Naive thymus-derived CD4-positive, alpha-beta T cell (primary cell): Measurements from ENCODE around the gene HLA-DQB1. TPM values are rescaled to one million over a fixed set of nuclear protein-coding genes. Genes with fewer than 3 reads are reported as not detected.
A peak's percentile ranks its signal among the peaks of the same experiment; 100 is the strongest.

Experiments
- ATAC-seq: fragments of 150-1000 bp; cut with Tn5 transposase; 2 replicates; pipeline ENCODE4 v1.10.0; 2021; ENCODE audit warnings: mild to moderate bottlenecking, moderate library complexity
- CTCF ChIA-PET: fragments of 350-600 bp; sonication (Branson Sonifier 250); formaldehyde crosslinking; loops from one replicate; lab custom pipeline; 2021; ENCODE audit warnings: antibody characterized with exemption; lab: Charles Lee
- POLR2A ChIA-PET: fragments of 350-600 bp; sonication (Branson Sonifier 250); formaldehyde crosslinking; loops from one replicate; lab custom pipeline; 2021; ENCODE audit warnings: antibody characterized with exemption, inconsistent platforms; lab: Charles Lee
- DNase-seq, 9 donors: peaks; one replicate each; pipeline versions ENCODE4 v3.0.0 to v3.0.0-alpha.2; 2020 to 2022; ENCODE audit warnings: mixed read lengths in 1 of 9
- H3K27ac ChIP-seq: one replicate; pipeline ENCODE4 v1.7.0; 2013; ENCODE audit warnings: mild to moderate bottlenecking, low read depth, low read length, moderate library complexity
- H3K27me3 ChIP-seq, 2 donors: one replicate each; pipeline ENCODE4 v1.7.0; 2013; ENCODE audit warnings: low read length in 2 of 2, mild to moderate bottlenecking in 2 of 2, moderate library complexity in 2 of 2; ENCODE audit not compliant: control insufficient read depth in 2 of 2, insufficient read depth in 2 of 2
- H3K36me3 ChIP-seq, 3 experiments: 1 replicate in 2 of 3; 2 replicates in 1 of 3; pipeline ENCODE4 v1.7.0; 2013; ENCODE audit warnings: low read length in 3 of 3, mild to moderate bottlenecking in 3 of 3, moderate library complexity in 1 of 3; ENCODE audit not compliant: insufficient read depth in 3 of 3, control insufficient read depth in 2 of 3
- H3K4me1 ChIP-seq, 2 donors: one replicate each; pipeline ENCODE4 v1.7.0; 2013; ENCODE audit warnings: low read length in 2 of 2, mild to moderate bottlenecking in 2 of 2, moderate library complexity in 1 of 2; ENCODE audit not compliant: control insufficient read depth in 2 of 2, insufficient read depth in 2 of 2
- H3K4me3 ChIP-seq: 2 replicates; pipeline ENCODE4 v1.7.0; 2013; ENCODE audit warnings: mild to moderate bottlenecking, low read length
- H3K9me3 ChIP-seq, 3 experiments: 1 replicate in 2 of 3; 2 replicates in 1 of 3; pipeline ENCODE4 v1.7.0; 2013; ENCODE audit warnings: low read length in 3 of 3; ENCODE audit not compliant: control insufficient read depth in 2 of 3
- H3K27ac Mint-ChIP-seq, 9 donors: one replicate each; pipeline ENCODE4 v1.8.0; 2020 to 2022; ENCODE audit warnings: mixed read lengths in 9 of 9, mild to moderate bottlenecking in 8 of 9, moderate library complexity in 5 of 9, inconsistent platforms in 2 of 9
- H3K27me3 Mint-ChIP-seq, 5 donors: one replicate each; pipeline ENCODE4 v1.8.0; 2021 to 2022; ENCODE audit warnings: mixed read lengths in 5 of 5, mild to moderate bottlenecking in 1 of 5
- H3K36me3 Mint-ChIP-seq, 5 donors: one replicate each; pipeline ENCODE4 v1.8.0; 2020 to 2022; ENCODE audit warnings: mixed read lengths in 5 of 5, mild to moderate bottlenecking in 3 of 5, inconsistent platforms in 1 of 5
- H3K4me1 Mint-ChIP-seq, 7 donors: one replicate each; pipeline ENCODE4 v1.8.0; 2020 to 2022; ENCODE audit warnings: mixed read lengths in 7 of 7, mild to moderate bottlenecking in 3 of 7, inconsistent platforms in 1 of 7
- H3K4me3 Mint-ChIP-seq, 10 donors: one replicate each; pipeline ENCODE4 v1.8.0; 2020 to 2022; ENCODE audit warnings: mild to moderate bottlenecking in 10 of 10, mixed read lengths in 10 of 10, moderate library complexity in 6 of 10, inconsistent platforms in 2 of 10
- H3K9me3 Mint-ChIP-seq, 11 donors: one replicate each; pipeline ENCODE4 v1.8.0; 2020 to 2022; ENCODE audit warnings: mixed read lengths in 11 of 11, mild to moderate bottlenecking in 4 of 11, inconsistent platforms in 1 of 11, moderate library complexity in 1 of 11
- intact Hi-C, 2 donors: fragments of 100-400 bp; cut with micrococcal nuclease; formaldehyde crosslinking; loops; one replicate each; pipeline ENCODE4 v1.15.1; 2023
- polyA plus RNA-seq, 2 donors: library from polyadenylated mRNA; unstranded; fragments of 300-500 nt; fragmentation: Illumina TruSeq; gene quantifications; one replicate each; pipeline ENCODE4 v1.2.3, GENCODE V29; 2021
- total RNA-seq, 6 experiments: library from RNA in 5 of 6; stranded (reverse) in 5 of 6; gene quantifications; 1 replicate in 5 of 6; 2 replicates in 1 of 6; pipeline ENCODE4 v1.2.3 and lab custom pipeline; 2021 to 2026

Gene HLA-DQB1
- total and polyA plus RNA-seq, 7 experiments from 2014 or later, result 1.2 to 38.9 (median 5.7) TPM

GRCh38 chr6:32697031-32697430, 30.6 kb upstream of the HLA-DQB1 start:
- Mint-ChIP-seq H3K4me1 (peaks cover under 1 to 12% (median 7%) of the 10 kb centered on the region in 7 donors), H3K36me3 (no peaks in the 10 kb centered on the region), H3K9me3 (peaks cover 0 to 6% (median 0%) of the 10 kb centered on the region in 11 donors), H3K4me3 (no peak overlapping the region), H3K27me3 (peaks cover 28 to 84% (median 38%) of the 10 kb centered on the region in 5 donors), H3K27ac (no peak overlapping the region)
- Histone ChIP-seq H3K4me3 (no peak overlapping the region), H3K4me1 (no peaks in the 10 kb centered on the region), H3K27ac (no peak overlapping the region), H3K36me3 (no peaks in the 10 kb centered on the region), H3K9me3 (no peaks in the 10 kb centered on the region), H3K27me3 (no peaks in the 10 kb centered on the region)
- POLR2A ChIA-PET, result no interaction called here
- ATAC-seq (no peak), DNase-seq (no peak)
- CTCF ChIA-PET, result interaction anchor here (1.0 kb wide), 1 partner anchor 75 kb away, joined by 3 read pairs; no protein-coding TSS in a partner anchor
- intact Hi-C loops, result no loop called here

DNA sequence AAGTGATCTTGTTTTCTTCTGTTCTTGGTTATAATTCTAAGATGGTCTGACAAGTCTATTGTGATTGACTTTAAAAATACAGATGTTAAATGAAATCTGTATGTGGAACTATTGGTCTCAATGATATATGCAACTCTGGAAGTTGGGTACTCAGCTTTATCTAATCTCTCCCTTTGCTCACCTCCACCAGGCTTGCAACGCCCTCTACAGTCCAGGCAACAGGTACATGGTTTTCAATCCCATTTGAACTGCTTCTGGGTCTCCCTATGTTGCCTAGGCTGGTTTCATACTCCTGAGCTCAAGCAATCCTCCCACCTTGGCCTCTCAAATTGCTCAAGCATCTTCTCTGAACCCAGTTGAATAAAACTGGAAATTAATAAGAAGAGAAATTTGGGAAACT, 25.6 kb upstream of the HLA-DQB1 start:
- Mint-ChIP-seq H3K36me3 (no peaks in the 10 kb centered on the region), H3K4me3 (no peak overlapping the region), H3K27me3 (peaks cover 3 to 58% (median 23%) of the 10 kb centered on the region in 5 donors), H3K4me1 (peaks cover 4 to 16% (median 7%) of the 10 kb centered on the region in 7 donors), H3K9me3 (peaks cover 0 to 6% (median 0%) of the 10 kb centered on the region in 11 donors), H3K27ac (no peak overlapping the region)
- CTCF ChIA-PET, result interaction anchor here (1.0 to 1.1 kb wide), 4 partner anchors 8 to 279 kb away, joined by 3 to 6 read pairs (median 4); no protein-coding TSS in a partner anchor
- H3K4me3 ChIP-seq, result no peak overlapping the region
- POLR2A ChIA-PET, result no interaction called here
- H3K27me3 ChIP-seq, result no peaks in the 10 kb centered on the region
- H3K4me1 ChIP-seq, result peaks cover 0 to 1% of the 10 kb centered on the region in 2 donors
- no peak overlapping the region for H3K27ac ChIP-seq
- DNase-seq (peak in 8 of 9 donors; percentile 13 to 62 (median 46)), ATAC-seq (peak; percentile 76)
- intact Hi-C loops, result loop anchor here (1.0 to 2.0 kb wide), 5 partner anchors 69 to 279 kb away; no protein-coding TSS in a partner anchor
- no peaks in the 10 kb centered on the region for H3K36me3 ChIP-seq
- H3K9me3 ChIP-seq, result no peaks in the 10 kb centered on the region

- Mint-ChIP-seq H3K9me3 (peaks cover 0 to 6% (median 0%) of the 10 kb centered on the region in 11 donors), H3K36me3 (peaks cover 0 to 2% (median 0%) of the 10 kb centered on the region in 5 donors), H3K27me3 (peaks cover 3 to 40% (median 17%) of the 10 kb centered on the region in 5 donors), H3K27ac (no peak overlapping the region), H3K4me1 (peaks cover 16 to 37% (median 26%) of the 10 kb centered on the region in 7 donors), H3K4me3 (peak overlapping the region in 1 of 10 donors; percentile 4)
- ChIA-PET CTCF (interaction anchor here (0.6 to 1.5 kb wide), 6 partner anchors 10 to 275 kb away, joined by 3 to 5 read pairs (median 4); no protein-coding TSS in a partner anchor), POLR2A (no interaction called here)
- Histone ChIP-seq H3K27me3 (no peaks in the 10 kb centered on the region), H3K4me1 (peaks cover 14 to 17% of the 10 kb centered on the region in 2 donors), H3K27ac (no peak overlapping the region), H3K9me3 (no peaks in the 10 kb centered on the region), H3K4me3 (no peak overlapping the region), H3K36me3 (no peaks in the 10 kb centered on the region)
- DNase-seq (no peak), ATAC-seq (no peak)
- intact Hi-C loops, result no loop called here
These were observed 23.4 kb upstream of the HLA-DQB1 start for GRCh38 chr6:32689531-32690501.

DNA sequence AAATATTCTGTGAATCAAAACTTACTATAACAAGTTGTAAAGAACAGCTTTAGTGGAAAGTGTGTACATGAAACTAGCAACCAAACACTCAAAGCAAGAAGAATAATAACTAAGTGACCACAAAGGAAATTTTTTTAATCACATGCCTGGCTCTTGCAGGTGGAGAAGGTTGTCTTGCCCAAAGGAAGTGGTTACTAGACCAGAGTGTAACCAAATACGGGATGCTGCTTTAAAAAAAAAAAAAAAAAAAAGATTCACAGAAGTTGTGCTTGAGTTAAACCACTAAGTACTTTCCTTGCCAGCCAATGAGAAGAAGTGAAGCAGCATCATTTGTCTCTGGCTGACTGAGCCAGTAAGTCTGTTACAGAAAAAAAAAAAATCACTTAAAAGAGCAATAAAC, 19.1 kb upstream of the HLA-DQB1 start:
- ATAC-seq, result peak; percentile 95
- intact Hi-C loops, result loop anchor here (1.0 kb wide), 3 partner anchors 17 to 63 kb away; no protein-coding TSS in a partner anchor
- peaks cover 0 to 4% (median 0%) of the 10 kb centered on the region in 5 donors for H3K36me3 Mint-ChIP-seq
- peaks cover 0 to 14% (median 1%) of the 10 kb centered on the region in 11 donors for H3K9me3 Mint-ChIP-seq
- no peak overlapping the region for H3K27ac ChIP-seq
- POLR2A ChIA-PET, result interaction anchor here (0.7 kb wide), 1 partner anchor 50 kb away, joined by 3 read pairs; no protein-coding TSS in a partner anchor
- H3K27ac Mint-ChIP-seq, result peak overlapping the region; percentile 9 to 91 (median 78)
- peaks cover 0 to 37% (median 0%) of the 10 kb centered on the region in 5 donors for H3K27me3 Mint-ChIP-seq
- peak in 7 of 9 donors; percentile 12 to 87 (median 62) for DNase-seq
- no peaks in the 10 kb centered on the region for H3K9me3 ChIP-seq
- no peak overlapping the region for H3K4me3 ChIP-seq
- H3K4me3 Mint-ChIP-seq, result peak overlapping the region in 9 of 10 donors; percentile 5 to 82 (median 56)
- H3K36me3 ChIP-seq, result no peaks in the 10 kb centered on the region
- peaks cover 14 to 17% of the 10 kb centered on the region in 2 donors for H3K4me1 ChIP-seq
- H3K4me1 Mint-ChIP-seq, result peaks cover 17 to 35% (median 27%) of the 10 kb centered on the region in 7 donors
- CTCF ChIA-PET, result interaction anchor here (1.4 kb wide), 1 partner anchor 63 kb away, joined by 5 read pairs; no protein-coding TSS in a partner anchor
- no peaks in the 10 kb centered on the region for H3K27me3 ChIP-seq

GRCh38 chr6:32684246-32684645, 17.8 kb upstream of the HLA-DQB1 start:
- DNase-seq (no peak), ATAC-seq (no peak)
- ChIA-PET CTCF (interaction anchor here (0.7 kb wide), 1 partner anchor 18 kb away, joined by 3 read pairs; no protein-coding TSS in a partner anchor), POLR2A (no interaction called here)
- Histone ChIP-seq H3K27me3 (no peaks in the 10 kb centered on the region), H3K9me3 (no peaks in the 10 kb centered on the region), H3K27ac (no peak overlapping the region), H3K4me1 (peaks cover 14 to 17% of the 10 kb centered on the region in 2 donors), H3K36me3 (no peaks in the 10 kb centered on the region), H3K4me3 (no peak overlapping the region)
- Mint-ChIP-seq H3K27me3 (peaks cover 0 to 41% (median 0%) of the 10 kb centered on the region in 5 donors), H3K36me3 (peaks cover 0 to 4% (median 0%) of the 10 kb centered on the region in 5 donors), H3K4me3 (no peak overlapping the region), H3K27ac (peak overlapping the region in 3 of 9 donors; percentile 10 to 54 (median 27)), H3K4me1 (peaks cover 15 to 25% (median 21%) of the 10 kb centered on the region in 7 donors), H3K9me3 (peaks cover 0 to 15% (median 1%) of the 10 kb centered on the region in 11 donors)
- intact Hi-C loops, result no loop called here

DNA sequence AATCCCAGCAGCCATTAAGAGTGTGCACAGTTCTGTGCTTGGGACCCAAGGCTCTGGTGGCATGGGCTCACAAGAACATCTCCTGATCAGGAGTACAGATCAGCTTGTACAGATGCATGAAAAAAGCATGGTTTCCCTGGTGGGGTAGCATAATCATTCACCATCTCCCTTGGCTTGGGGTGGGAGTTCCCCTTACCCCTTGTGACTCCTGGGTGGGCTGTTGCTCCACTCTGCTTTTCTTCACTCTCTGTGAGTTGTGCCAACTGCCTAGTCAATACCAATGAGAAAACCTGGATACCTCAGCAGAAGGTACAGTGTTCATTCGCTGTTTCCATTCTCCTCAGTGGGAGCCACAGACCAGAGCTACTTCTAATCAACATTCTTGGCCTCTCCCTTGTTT, 13.6 kb upstream of the HLA-DQB1 start:
- Mint-ChIP-seq H3K36me3 (peaks cover 6 to 11% (median 9%) of the 10 kb centered on the region in 5 donors), H3K4me3 (no peak overlapping the region), H3K27me3 (peaks cover 0 to 71% (median 0%) of the 10 kb centered on the region in 5 donors), H3K27ac (no peak overlapping the region), H3K4me1 (peaks cover under 1 to 5% (median 5%) of the 10 kb centered on the region in 7 donors), H3K9me3 (peaks cover 0 to 34% (median 21%) of the 10 kb centered on the region in 11 donors)
- ChIA-PET POLR2A (interaction anchor here (0.8 kb wide), 1 partner anchor 11 kb away, joined by 3 read pairs; no protein-coding TSS in a partner anchor), CTCF (no interaction called here)
- Histone ChIP-seq H3K27ac (no peak overlapping the region), H3K4me3 (no peak overlapping the region), H3K9me3 (no peaks in the 10 kb centered on the region), H3K4me1 (peaks cover under 1% of the 10 kb centered on the region in 2 donors), H3K27me3 (no peaks in the 10 kb centered on the region), H3K36me3 (no peaks in the 10 kb centered on the region)
- no peak for DNase-seq
- no peak for ATAC-seq
- intact Hi-C loops, result no loop called here
